ENCODE measurements around the gene GMDS. TPM values are rescaled to one million over a fixed set of nuclear protein-coding genes. Genes with fewer than 3 reads are reported as not detected.
A peak's percentile ranks its signal among the peaks of the same experiment; 100 is the strongest.

The GMDS gene
- total RNA-seq, 1 donor from 2014 or later: 18.1 TPM

- DNase-seq (ENCODE audit: low read depth, low spot score): peak; percentile 22
These were observed 464.1 kb downstream of the GMDS start for GRCh38 chr6:1781152-1781816.

GRCh38 chr6:1780251-1780867 is 465.0 kb downstream of the GMDS start:
- no peak for DNase-seq (ENCODE audit: low read depth, low spot score)

- no peak for DNase-seq (ENCODE audit: low read depth, low spot score)
These were observed 466.6 kb downstream of the GMDS start for GRCh38 chr6:1778686-1779235.

GRCh38 chr6:1777921-1778685 is 467.3 kb downstream of the GMDS start:
- DNase-seq (ENCODE audit: low read depth, low spot score): no peak

DNA sequence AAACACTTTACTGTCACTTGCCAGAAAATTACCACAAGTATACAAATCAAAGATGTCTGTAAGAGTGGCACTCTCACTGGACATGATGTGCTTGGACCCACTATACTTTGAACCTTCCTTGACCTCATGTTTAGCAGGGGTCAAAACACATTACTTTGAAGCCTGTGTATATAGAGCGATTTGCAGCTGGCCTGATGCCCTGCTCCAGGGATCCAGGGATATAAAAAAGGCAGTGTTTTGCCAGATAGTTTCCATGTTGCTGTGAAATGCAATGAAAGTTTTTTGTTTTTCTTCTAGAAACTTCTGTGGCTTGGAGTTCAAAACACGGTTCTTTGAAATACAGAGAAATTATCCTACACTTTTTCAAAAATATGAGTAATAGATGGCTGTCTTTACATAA is 470.0 kb downstream of the GMDS start:
- DNase-seq (ENCODE audit: low read depth, low spot score): no peak

- DNase-seq (ENCODE audit: low read depth, low spot score): no peak
These were observed 471.0 kb downstream of the GMDS start for GRCh38 chr6:1774226-1774915.

DNA sequence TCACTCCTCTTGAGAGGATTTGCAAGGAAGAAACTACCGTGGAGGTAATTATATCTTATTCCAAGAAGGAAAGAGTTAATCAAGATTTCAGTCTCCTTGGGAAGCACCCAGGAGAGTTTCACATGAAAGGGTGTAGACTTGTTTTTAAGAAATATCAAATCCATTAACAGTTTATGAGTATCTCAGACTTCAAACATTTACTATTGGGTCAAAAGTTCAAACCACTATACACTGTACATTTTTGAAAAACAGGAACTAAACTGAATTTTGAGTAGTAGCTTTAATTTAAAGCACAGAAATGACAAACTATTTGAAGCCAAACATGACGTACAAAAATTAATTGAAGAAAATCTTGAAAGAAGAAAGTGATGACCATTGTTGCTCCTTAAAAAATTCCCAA is 471.7 kb downstream of the GMDS start:
- DNase-seq (ENCODE audit: low read depth, low spot score): no peak

GRCh38 chr6:1770968-1771723 is 474.3 kb downstream of the GMDS start:
- DNase-seq (ENCODE audit: low read depth, low spot score): peak; percentile 37

- no peak for DNase-seq (ENCODE audit: low read depth, low spot score)
These were observed 475.0 kb downstream of the GMDS start for GRCh38 chr6:1770435-1770843.

DNA sequence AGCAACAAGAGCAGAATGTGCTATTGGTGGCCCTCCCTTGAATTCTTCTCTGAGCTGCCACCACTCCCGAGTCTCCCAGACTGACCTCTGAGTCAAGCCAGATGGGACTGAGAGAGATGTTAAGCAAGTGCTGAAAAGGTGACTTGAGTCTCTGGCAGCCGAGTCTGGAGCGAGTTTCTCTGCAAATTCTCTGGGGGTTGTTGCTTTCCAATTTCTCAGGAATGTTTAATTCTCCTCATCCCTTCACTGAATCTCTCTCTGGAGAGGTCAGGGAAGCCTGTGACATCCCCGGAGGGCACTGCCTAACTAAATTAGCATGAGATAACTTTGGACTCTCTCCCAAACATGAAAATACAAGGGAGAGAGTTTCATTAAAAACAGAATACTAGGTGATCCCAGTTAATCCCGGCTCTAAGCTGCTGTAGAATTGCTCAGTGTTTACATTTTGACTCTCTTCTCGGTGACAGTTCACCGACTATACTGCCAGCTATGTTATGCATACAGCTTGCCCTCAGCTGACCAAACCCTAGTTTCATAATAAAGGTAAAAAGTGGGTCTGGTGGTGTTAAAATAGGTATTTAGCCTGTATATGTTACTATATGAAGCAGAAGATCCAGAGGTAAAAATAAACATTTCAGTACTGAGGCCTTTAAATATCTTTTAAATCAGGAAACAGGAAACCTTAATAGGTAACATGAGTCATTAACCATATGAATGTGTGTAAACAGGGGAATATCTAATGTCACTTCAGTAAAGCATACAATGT is 477.7 kb downstream of the GMDS start:
- no peak for DNase-seq (ENCODE audit: low read depth, low spot score)

GRCh38 chr6:1766654-1767053 is 478.8 kb downstream of the GMDS start:
- DNase-seq (ENCODE audit: low read depth, low spot score): peak; percentile 43

GRCh38 chr6:1765160-1765903 is 480.1 kb downstream of the GMDS start:
- DNase-seq (ENCODE audit: low read depth, low spot score): no peak

DNA sequence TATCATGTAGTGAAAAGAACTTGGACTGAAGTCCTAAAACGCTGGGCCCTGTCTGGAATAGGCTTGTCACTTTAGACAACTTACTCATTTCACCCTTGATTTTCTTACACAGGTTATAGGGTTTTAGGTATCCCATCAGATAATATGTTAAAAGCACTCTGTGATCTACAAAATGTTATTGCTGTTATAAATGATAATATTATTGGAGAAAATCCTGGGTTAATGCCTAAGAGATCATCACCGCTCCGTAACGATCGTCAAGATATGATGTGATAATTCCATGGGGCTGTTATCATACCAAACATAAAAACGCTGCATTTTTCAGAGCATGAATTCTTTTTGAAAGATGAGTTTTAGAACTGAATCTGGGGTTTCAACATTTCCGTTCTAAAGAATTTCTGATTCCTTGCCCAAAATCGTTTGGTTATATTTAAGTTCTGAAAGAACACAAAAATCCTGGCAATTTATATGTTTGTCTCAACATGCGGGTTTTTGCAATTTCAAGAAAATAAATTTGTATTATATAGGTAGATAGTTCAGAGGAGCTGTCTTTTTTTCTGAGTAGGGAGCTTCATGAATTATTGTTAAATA is 480.9 kb downstream of the GMDS start:
- DNase-seq (ENCODE audit: low read depth, low spot score): no peak

- no peak for DNase-seq (ENCODE audit: low read depth, low spot score)
These were observed 482.0 kb downstream of the GMDS start for GRCh38 chr6:1763404-1763803.

GRCh38 chr6:1762203-1762602 is 483.2 kb downstream of the GMDS start:
- DNase-seq (ENCODE audit: low read depth, low spot score): no peak

GRCh38 chr6:1761477-1761877 is 483.9 kb downstream of the GMDS start:
- no peak for DNase-seq (ENCODE audit: low read depth, low spot score)

GRCh38 chr6:1760876-1761275 is 484.5 kb downstream of the GMDS start:
- DNase-seq (ENCODE audit: low read depth, low spot score): no peak

GRCh38 chr6:1759870-1760269 is 485.5 kb downstream of the GMDS start:
- no peak for DNase-seq (ENCODE audit: low read depth, low spot score)

DNA sequence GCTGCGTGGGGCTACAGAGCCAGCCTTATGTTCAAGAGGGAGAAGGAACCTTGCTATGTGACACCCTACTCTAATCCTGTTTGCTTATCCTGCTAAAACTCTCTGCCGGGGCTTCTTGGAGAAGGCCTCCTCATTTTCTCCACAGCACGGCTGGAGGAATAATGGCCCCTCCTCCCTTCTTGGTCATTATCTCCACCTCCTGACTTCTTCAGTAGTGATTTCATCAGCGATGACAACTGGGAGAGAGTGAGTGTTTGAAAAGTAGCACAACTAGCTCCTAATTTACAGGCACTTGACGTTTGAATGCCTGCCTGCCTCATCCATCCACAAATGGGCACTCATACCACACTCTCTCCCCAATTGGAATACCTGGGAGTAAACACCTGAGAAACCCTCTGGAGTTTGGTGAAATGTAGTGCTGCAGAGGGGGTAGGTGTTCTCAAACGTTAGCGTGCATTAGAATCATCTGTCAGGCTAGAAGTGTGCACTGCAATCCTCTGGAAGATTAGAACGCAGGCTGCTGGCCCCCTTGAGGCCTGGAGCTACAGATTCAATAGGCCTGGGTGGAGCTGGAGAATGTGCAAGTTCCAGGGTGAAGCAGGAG is 487.2 kb downstream of the GMDS start:
- no peak for DNase-seq (ENCODE audit: low read depth, low spot score)
